Endometrial microvascular endothelial cells (primary cell): ENCODE data around the gene C4A. TPM values are rescaled to one million over a fixed set of nuclear protein-coding genes. Genes with fewer than 3 reads are reported as not detected.
"Not testable (repeated sequence)": the region's sequence is repeated elsewhere in the genome, so short reads cannot be mapped to it uniquely, and the experiment has no call there.

Source experiments
- in situ Hi-C: cut with HindIII; loops from 2 replicates; pipeline ENCODE4 v1.10.0; 2017; ENCODE audit warnings: low sequenced_read_pairs, low pct_unique_long_range_greater_than_20kb; ENCODE audit errors: inconsistent ontology term
- total RNA-seq: library from RNA; depleted of rRNA; stranded (reverse); fragments of >200 nt; gene quantifications from one replicate; pipeline ENCODE4 v1.2.3, GENCODE V29; 2015; ENCODE audit errors: inconsistent ontology term

The C4A gene
- total RNA-seq, 1 donor from 2014 or later = 1.0 TPM

GRCh38 chr6:31972709-31973350, 9.0 kb upstream of the C4A start:
- in situ Hi-C loops = no loop called here

- in situ Hi-C loops = not testable (repeated sequence)
Observed at GRCh38 chr6:31976065-31976464, 5.8 kb upstream of the C4A start.

GRCh38 chr6:31977816-31978431, 3.9 kb upstream of the C4A start:
- in situ Hi-C loops = no loop called here

GRCh38 chr6:31978831-31979230, 3.0 kb upstream of the C4A start:
- in situ Hi-C loops = no loop called here

GRCh38 chr6:31979238-31979898, 2.5 kb upstream of the C4A start:
- in situ Hi-C loops = no loop called here

GRCh38 chr6:31980195-31980876, 1.5 kb upstream of the C4A start:
- in situ Hi-C loops = not testable (repeated sequence)

GRCh38 chr6:31980998-31981397, 859 bp upstream of the C4A start:
- in situ Hi-C loops = not testable (repeated sequence)

GRCh38 chr6:31989363-31989762, 7.5 kb downstream of the C4A start:
- in situ Hi-C loops = not testable (repeated sequence)

- in situ Hi-C loops = not testable (repeated sequence)
Observed at GRCh38 chr6:31994421-31994820, 12.6 kb downstream of the C4A start.

GRCh38 chr6:31996385-31996784, 14.5 kb downstream of the C4A start:
- in situ Hi-C loops = not testable (repeated sequence)

GRCh38 chr6:32002546-32003268, 20.9 kb downstream of the C4A start:
- in situ Hi-C loops = not testable (repeated sequence)

- in situ Hi-C loops = not testable (repeated sequence)
Observed at GRCh38 chr6:32003301-32003700, 21.4 kb downstream of the C4A start.

GRCh38 chr6:32004393-32004792, 22.5 kb downstream of the C4A start:
- in situ Hi-C loops = not testable (repeated sequence)

GRCh38 chr6:32004864-32005537, 23.1 kb downstream of the C4A start:
- in situ Hi-C loops = not testable (repeated sequence)

- in situ Hi-C loops = not testable (repeated sequence)
Observed at GRCh38 chr6:32005538-32005880, 23.7 kb downstream of the C4A start.

GRCh38 chr6:32005991-32006529, 24.2 kb downstream of the C4A start:
- in situ Hi-C loops = not testable (repeated sequence)

- in situ Hi-C loops = not testable (repeated sequence)
Observed at GRCh38 chr6:32007086-32007485, 25.2 kb downstream of the C4A start.

- in situ Hi-C loops = not testable (repeated sequence)
Observed at GRCh38 chr6:32008037-32008436, 26.2 kb downstream of the C4A start.
